ENCODE results near the gene TNFRSF14. TPM values are rescaled to one million over a fixed set of nuclear protein-coding genes. Genes with fewer than 3 reads are reported as not detected.

TNFRSF14 gene
- total and polyA plus RNA-seq, 2 experiments from 2014 or later: not detected

- TF ChIP-seq ETS1 (IDR thresholded peaks at IDR 0.05): no peak
- TF ChIP-seq STAT1 (IDR thresholded peaks at IDR 0.05; ENCODE audit: unreplicated experiment): no peak
- TF ChIP-seq EZH2phosphoT487 (IDR thresholded peaks at IDR 0.05; ENCODE audit: unreplicated experiment): no peak
- no peak for TF ChIP-seq CTCF (conservative IDR thresholded peaks at IDR 0.05; ENCODE audit: low read depth in 2 of 2)
- no peak for TF ChIP-seq REST (IDR thresholded peaks at IDR 0.05; ENCODE audit: unreplicated experiment)
- TF ChIP-seq POLR2AphosphoS5 (IDR thresholded peaks at IDR 0.05; ENCODE audit: low read depth): no peak
- TF ChIP-seq EZH2 (IDR thresholded peaks at IDR 0.05; ENCODE audit: low read depth, unreplicated experiment): no peak
- TF ChIP-seq ZNF114 (CRISPR knock-in tag; IDR thresholded peaks at IDR 0.05): no peak
- TF ChIP-seq CREB1 (CRISPR knock-in tag; IDR thresholded peaks at IDR 0.05; ENCODE audit: low read depth): no peak
- no peak for TF ChIP-seq JUNB (IDR thresholded peaks at IDR 0.05; ENCODE audit: unreplicated experiment)
- TF ChIP-seq ZNF331 (CRISPR knock-in tag; IDR thresholded peaks at IDR 0.05; ENCODE audit: low read depth): no peak
Measured at GRCh38 chr1:2607641-2608091, 51.5 kb downstream of the TNFRSF14 start (continued).

GRCh38 chr1:2609319-2610035 is 53.3 kb downstream of the TNFRSF14 start:
- Mint-ChIP-seq H3K27me3 (ENCODE audit: insufficient read depth, low read depth, poor library complexity) (peaks cover 6% of the 10 kb centered on the region), H3K4me3 (no peak overlapping the region), H3K4me1 (no peaks in the 10 kb centered on the region), H3K9me3 (peaks cover 13% of the 10 kb centered on the region; the same call in 2 of the 3 replicates), H3K27ac (no peak overlapping the region), H3K36me3 (ENCODE audit: low read depth) (no peaks in the 10 kb centered on the region)
- Histone ChIP-seq H3K4me2 (no peak overlapping the region), H3K27me3 (ENCODE audit: insufficient read depth) (no peaks in the 10 kb centered on the region), H2AFZ (no peak overlapping the region), H3K4me3 (no peak overlapping the region), H3K9me2 (ENCODE audit: insufficient read depth) (no peaks in the 10 kb centered on the region; the same call in 1 of the 2 replicates), H3K79me2 (replicated peaks; ENCODE audit: insufficient read depth) (no peaks in the 10 kb centered on the region), H3K27ac (ENCODE audit: low read depth) (no peak overlapping the region), H4K20me1 (replicated peaks; ENCODE audit: insufficient read depth) (no peaks in the 10 kb centered on the region), H3K36me3 (ENCODE audit: insufficient read depth) (no peaks in the 10 kb centered on the region), H3K4me1 (ENCODE audit: insufficient read depth) (no peaks in the 10 kb centered on the region; the same call in 1 of the 2 replicates), H3F3A (replicated peaks; ENCODE audit: low read depth) (no peaks in the 10 kb centered on the region)
- DNase-seq (ENCODE audit: low spot score): no peak
- no peak for ATAC-seq
- no peak for TF ChIP-seq REST (IDR thresholded peaks at IDR 0.05; ENCODE audit: unreplicated experiment)
- no peak for TF ChIP-seq EZH2phosphoT487 (IDR thresholded peaks at IDR 0.05; ENCODE audit: unreplicated experiment)
- no peak for TF ChIP-seq STAT1 (IDR thresholded peaks at IDR 0.05; ENCODE audit: unreplicated experiment)
- TF ChIP-seq CTCF (conservative IDR thresholded peaks at IDR 0.05; ENCODE audit: low read depth in 2 of 2): no peak
- no peak for TF ChIP-seq ZNF114 (CRISPR knock-in tag; IDR thresholded peaks at IDR 0.05)
- TF ChIP-seq POLR2AphosphoS5 (IDR thresholded peaks at IDR 0.05; ENCODE audit: low read depth): no peak
